Ovary (tissue), 9 donors: ENCODE results near the gene NSRP1. TPM values are rescaled to one million over a fixed set of nuclear protein-coding genes. Genes with fewer than 3 reads are reported as not detected.

ENCODE experiments used
- DNase-seq, 5 donors: peaks; one replicate each; pipeline ENCODE4 v3.0.0-alpha.2; 2019 to 2020
- H3K27ac ChIP-seq, 2 donors: fragments of 200-600 bp; one replicate each; pipeline versions ENCODE4 v1.5.1 to v1.8.0; 2019 to 2022
- H3K27me3 ChIP-seq: fragments of 200-600 bp; one replicate; pipeline ENCODE4 v1.8.0; 2022
- H3K36me3 ChIP-seq: fragments of 200-600 bp; sonication (generic); one replicate; pipeline ENCODE4 v1.5.1; 2019
- H3K4me1 ChIP-seq: one replicate; pipeline ENCODE4 v1.8.1; 2013; ENCODE audit warnings: mild to moderate bottlenecking, moderate library complexity; ENCODE audit not compliant: insufficient read depth
- H3K4me3 ChIP-seq: fragments of 200-600 bp; sonication (generic); one replicate; pipeline ENCODE4 v1.5.1; 2017
- H3K9me3 ChIP-seq, 2 donors: fragments of 200-600 bp in 1 of 2; sonication (generic) in 1 of 2; one replicate each; pipeline versions ENCODE4 v1.5.1 to v1.8.1; 2013 to 2019; ENCODE audit warnings: mild to moderate bottlenecking in 1 of 2, moderate library complexity in 1 of 2
- CTCF ChIP-seq, 3 donors: fragments of 450-650 bp in 2 of 3; fragments of 200-600 bp in 1 of 3; IDR thresholded peaks; one replicate each; pipeline versions ENCODE4 v1.5.1 to v1.8.0; 2016 to 2022; ENCODE audit warnings: antibody characterized with exemption in 3 of 3, mild to moderate bottlenecking in 1 of 3
- EP300 ChIP-seq: sonication (generic); formaldehyde crosslinking; IDR thresholded peaks from one replicate; pipeline ENCODE4 v1.6.1; 2017; ENCODE audit warnings: antibody characterized with exemption
- POLR2A ChIP-seq: fragments of 450-650 bp; IDR thresholded peaks from one replicate; pipeline ENCODE4 v1.6.1; 2017; ENCODE audit warnings: antibody characterized with exemption, mild to moderate bottlenecking, moderate library complexity
- WGBS, 3 donors: extraction: QIAGEN DNeasy Blood & Tissue Kit in 1 of 3; methylation state at CpG; one replicate each; pipeline versions ENCODE4 v1.1.5 to v1.1.7; 2013 to 2017; 5-methylcytosine and 5-hydroxymethylcytosine counted together
- intact Hi-C, 4 donors: fragments of 100-400 bp; cut with DNase I; formaldehyde crosslinking; loops; one replicate each; pipeline versions ENCODE4 v1.11.0 to v1.15.1; 2022 to 2023
- microRNA counts: library from miRNA; unstranded; fragments of <30 nt; microRNA quantifications from one replicate; lab custom pipeline; 2016
- microRNA-seq, 3 donors: library from miRNA; unstranded; fragments of <30 nt; microRNA quantifications; one replicate each; pipeline versions ENCODE4 to v1.2.0, GENCODE V29; 2019 to 2020
- polyA plus RNA-seq, 2 donors: library from polyadenylated mRNA; stranded (reverse); fragments of 200-250 nt in 1 of 2; fragments of 350-450 nt in 1 of 2; fragmentation: Illumina TruSeq in 1 of 2; extraction: RNeasy Lipid Tissue Mini Kit (QIAGEN cat#74804) in 1 of 2; gene quantifications; one replicate each; pipeline ENCODE4 v1.2.3, GENCODE V29; 2013 to 2014
- small RNA-seq: library from RNA; depleted of rRNA; stranded (forward); fragments of <200 nt; gene quantifications from one replicate; pipeline ENCODE3, GENCODE V24; 2016
- total RNA-seq, 7 donors: library from RNA; depleted of rRNA in 2 of 7; stranded (reverse); fragments of >200 nt in 2 of 7; fragmentation: NEBNext Ultra II Directional in 3 of 7; extraction: Animal tissue kit (Norgen Biotek cat#: 25700) in 3 of 7; gene quantifications; one replicate each; pipeline versions ENCODE4 v1.1.0 to v1.2.4, GENCODE V29; 2016 to 2023
- donor health status: DM: no; HTN: no; CAD: no; lungs with moderate emphysema.
- donor health status: DM: no; HTN: no; CAD: no.
- donor health status: Bipolar disorder and iron deficiency.
- donor health status: DM: yes; HTN: yes; CAD: no.
- donor health status: DM: no; HTN: no; CAD: no.
- donor health status: DM: yes; HTN: yes; CAD: no.

NSRP1 gene
- total and polyA plus RNA-seq, 9 donors: 19.0 to 42.1 (median 26.6) TPM

- WGBS, 3 donors: 78 to 84% (median 82%) methylated on average over 6 of the region's 6 CpGs
- intact Hi-C loops: no loop called here
- no peaks in the 10 kb centered on the region for H3K9me3 ChIP-seq
- peaks cover 6% of the 10 kb centered on the region for H3K4me1 ChIP-seq
- no peaks in the 10 kb centered on the region for H3K27me3 ChIP-seq
- H3K36me3 ChIP-seq: no peaks in the 10 kb centered on the region
- H3K4me3 ChIP-seq: no peak overlapping the region
- no peak for DNase-seq
- no peak for TF ChIP-seq POLR2A
- no peak for TF ChIP-seq CTCF (IDR thresholded peaks at IDR 0.05)
- TF ChIP-seq EP300: no peak
- H3K27ac ChIP-seq: no peak overlapping the region
Measured at GRCh38 chr17:30234296-30234695, 117.7 kb downstream of the NSRP1 start.

GRCh38 chr17:30234964-30235363 lies 118.3 kb downstream of the NSRP1 start:
- WGBS, 3 donors: 22 to 30% (median 30%) methylated on average over 12 of the region's 12 CpGs
- no peaks in the 10 kb centered on the region for H3K36me3 ChIP-seq
- DNase-seq: no peak
- peak overlapping the region; percentile 32 for H3K4me3 ChIP-seq
- no peaks in the 10 kb centered on the region for H3K27me3 ChIP-seq
- no peak overlapping the region for H3K27ac ChIP-seq
- H3K4me1 ChIP-seq: peaks cover 6% of the 10 kb centered on the region
- intact Hi-C loops: no loop called here
- TF ChIP-seq POLR2A (no peak), EP300 (no peak), CTCF (IDR thresholded peaks at IDR 0.05) (no peak)
- no peaks in the 10 kb centered on the region for H3K9me3 ChIP-seq

GRCh38 chr17:30235386-30236296 lies 119.0 kb downstream of the NSRP1 start, which contains the start of gene SLC6A4:
TSS of gene SLC6A4 (minus strand) at chr17:30235697. CDS start at chr17:30221958, 13,739 bp downstream.
- Histone ChIP-seq H3K9me3 (no peaks in the 10 kb centered on the region), H3K27me3 (no peaks in the 10 kb centered on the region), H3K4me3 (peak within 1 kb of the TSS; percentile 32), H3K4me1 (peaks cover 6% of the 10 kb centered on the region), H3K36me3 (no peaks in the 10 kb centered on the region), H3K27ac (no peak within 1 kb of the TSS)
- TF ChIP-seq CTCF (IDR thresholded peaks at IDR 0.05) (no peak), POLR2A (no peak), EP300 (no peak)
- DNase-seq: no peak
- 1 to 3% (median 2%) methylated on average over 76 to 82 of the region's 82 CpGs for WGBS, 3 donors
- intact Hi-C loops: no loop called here

MicroRNAs within 50 kb of the gene (microRNA counts, 767-probe panel; counts per million panel counts)
- microRNA hsa-miR-3184-5p (lab: Ali Mortazavi, UCI) (530 counts per million, percentile 78 among the panel's probes with 10 or more counts), microRNA hsa-miR-423-3p (lab: Ali Mortazavi, UCI) (3,919 counts per million, percentile 89 among the panel's probes with 10 or more counts), microRNA hsa-miR-423-5p (lab: Ali Mortazavi, UCI) (5,045 counts per million, percentile 94 among the panel's probes with 10 or more counts)

Small RNA genes within 50 kb of the gene (microRNA-seq; reads per million reads assigned to microRNA genes)
- gene MIR423: 0 reads per million in 3 donors

Small RNA genes within 50 kb of the gene (small RNA-seq; reads per million reads assigned to genes)
- not detected for gene AC104984.5

Other genes starting within 250 kb of the NSRP1 start
- gene SSH2, start 186.6 kb upstream of the NSRP1 start, total RNA-seq: 10 to 100 TPM in 4 of 7 donors, 1 to 10 TPM in 3; 7.3 to 13.0 (median 11.8) TPM
- 10 to 100 TPM in 1 of 2 donors, 1 to 10 TPM in 1; 4.2 to 12.5 TPM for gene SSH2, start 186.6 kb upstream of the NSRP1 start, polyA plus RNA-seq
- gene EFCAB5, start 175.2 kb upstream of the NSRP1 start, total RNA-seq: under 1 TPM in 2 of 7 donors, not detected in 5; 0.11 to 0.13 TPM
- under 1 TPM; 0.05 to 0.32 TPM for gene EFCAB5, start 175.2 kb upstream of the NSRP1 start, polyA plus RNA-seq
- gene SLC6A4, start 118.9 kb downstream of the NSRP1 start, total RNA-seq: 1 to 10 TPM in 1 of 7 donors, under 1 TPM in 3, not detected in 3; 0.12 to 8.3 (median 0.91) TPM
- under 1 TPM in 1 of 2 donors, not detected in 1; 0.05 TPM for gene SLC6A4, start 118.9 kb downstream of the NSRP1 start, polyA plus RNA-seq
- 10 to 100 TPM; 12.9 to 27.6 (median 23.1) TPM for gene BLMH, start 175.1 kb downstream of the NSRP1 start, total RNA-seq
- 10 to 100 TPM; 17.3 to 32.0 TPM for gene BLMH, start 175.1 kb downstream of the NSRP1 start, polyA plus RNA-seq
- under 1 TPM in 1 of 7 donors, not detected in 6; 0.36 TPM for gene TMIGD1, start 217.2 kb downstream of the NSRP1 start, total RNA-seq
- not detected for gene TMIGD1, start 217.2 kb downstream of the NSRP1 start, polyA plus RNA-seq